GM18502 (cell line): ENCODE data around the gene TRIM8.

ENCODE experiments used
- ATAC-seq: cut with Tn5 transposase; IDR thresholded peaks from one replicate; pipeline ENCODE4 v1.9.1; 2021; ENCODE audit warnings: mild to moderate bottlenecking; ENCODE audit not compliant: unreplicated experiment, poor library complexity

Gene TRIM8

GRCh38 chr10:102614888-102615287, 29.4 kb upstream of the TRIM8 start:
- ATAC-seq = no peak

DNA sequence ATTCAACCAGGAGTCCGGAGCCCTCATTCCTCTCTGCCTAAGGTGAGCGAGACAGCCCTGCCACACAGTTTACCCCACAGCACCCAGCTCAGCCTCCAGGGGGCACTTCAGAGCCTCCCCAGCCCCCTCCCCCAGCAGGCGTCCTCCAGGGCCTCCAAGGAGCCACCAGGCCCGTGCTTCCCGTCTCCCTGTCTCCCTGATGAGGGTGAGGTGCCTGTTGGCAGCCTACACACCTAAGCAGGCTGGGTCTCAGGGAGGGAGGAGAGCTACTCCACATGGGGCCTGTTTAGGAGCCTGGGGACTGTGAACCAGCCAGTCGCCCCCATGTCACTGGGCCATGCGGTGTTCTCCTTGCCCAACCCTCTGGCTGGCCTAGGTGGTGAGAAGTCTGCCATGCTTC, 28.9 kb upstream of the TRIM8 start:
- ATAC-seq = no peak

- no peak for ATAC-seq
Measured at GRCh38 chr10:102616066-102616770, 28.1 kb upstream of the TRIM8 start.

GRCh38 chr10:102617041-102617440, 27.2 kb upstream of the TRIM8 start:
- ATAC-seq = no peak

GRCh38 chr10:102617816-102618215, 26.5 kb upstream of the TRIM8 start:
- no peak for ATAC-seq

- ATAC-seq = no peak
Measured at GRCh38 chr10:102619281-102619981, 24.8 kb upstream of the TRIM8 start.

DNA sequence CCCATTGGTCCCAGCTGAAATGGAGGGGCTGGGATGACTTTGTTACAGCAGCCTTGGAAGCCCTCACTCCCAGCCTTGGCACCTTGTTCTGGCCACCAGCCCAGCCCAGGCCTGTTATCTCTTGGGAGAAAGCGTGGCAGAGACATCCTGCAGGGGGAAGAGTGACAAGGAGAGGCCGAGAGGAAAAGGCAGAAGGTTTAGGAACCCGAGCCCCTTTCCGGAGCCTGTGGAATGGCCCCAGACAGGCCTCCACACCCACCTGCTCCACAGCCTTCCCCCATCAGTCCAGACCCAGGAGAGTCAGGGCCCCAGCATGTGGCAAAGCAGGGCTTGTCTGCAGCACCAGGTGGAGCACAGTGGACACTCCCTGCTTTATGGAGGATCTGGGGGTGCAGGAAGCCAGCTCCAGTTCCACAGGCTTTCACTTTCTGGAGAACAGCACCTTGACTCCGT, 24.1 kb upstream of the TRIM8 start:
- ATAC-seq = no peak

GRCh38 chr10:102620591-102621442, 23.5 kb upstream of the TRIM8 start:
- ATAC-seq = no peak

- no peak for ATAC-seq
Measured at GRCh38 chr10:102621443-102622325, 22.6 kb upstream of the TRIM8 start.

DNA sequence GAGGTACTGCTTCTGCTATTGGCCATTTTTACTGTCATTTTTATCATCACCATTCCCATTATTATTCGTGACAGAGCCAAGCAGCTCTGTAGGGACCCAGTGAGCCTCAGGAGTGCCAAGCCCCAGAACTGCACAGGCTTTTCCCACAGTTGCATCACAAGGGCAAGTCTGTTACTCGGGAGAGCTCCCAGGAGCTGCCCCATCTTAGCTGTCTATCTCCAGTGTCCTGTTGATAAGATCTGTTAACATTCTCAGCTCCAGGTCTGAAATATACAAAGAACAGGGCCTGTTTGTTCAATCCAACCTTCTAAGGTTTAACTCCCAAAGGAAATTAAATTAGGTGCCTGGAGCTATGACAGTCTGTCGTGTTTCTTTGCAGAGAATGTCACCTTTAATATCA, 20.2 kb upstream of the TRIM8 start:
- no peak for ATAC-seq

- ATAC-seq = no peak
Measured at GRCh38 chr10:102624751-102625645, 19.3 kb upstream of the TRIM8 start.

GRCh38 chr10:102626026-102626685, 18.1 kb upstream of the TRIM8 start:
- ATAC-seq = no peak

DNA sequence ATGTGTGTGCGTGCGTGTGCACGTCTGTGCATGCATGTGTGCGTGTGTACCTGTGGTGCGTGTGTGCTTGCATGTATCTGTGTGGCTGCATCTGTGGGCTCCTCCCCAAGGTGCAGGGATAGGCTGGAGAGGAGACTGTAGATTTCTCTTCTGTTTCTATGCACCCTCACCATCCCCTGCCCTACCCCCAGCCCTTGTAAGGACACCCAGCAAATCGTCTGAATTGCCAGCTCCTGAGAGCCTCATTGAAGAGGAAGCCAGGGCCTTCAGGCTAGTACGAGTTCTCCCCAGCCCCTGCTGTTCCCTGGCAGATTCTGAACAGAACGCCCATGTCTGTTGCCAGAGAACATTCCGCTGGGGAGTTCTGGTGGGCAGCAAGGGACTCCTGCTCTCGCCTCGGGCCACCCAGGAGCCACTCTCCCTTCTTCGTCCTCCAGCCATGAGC, 17.0 kb upstream of the TRIM8 start:
- ATAC-seq = no peak

GRCh38 chr10:102627736-102628293, 16.5 kb upstream of the TRIM8 start:
- no peak for ATAC-seq

DNA sequence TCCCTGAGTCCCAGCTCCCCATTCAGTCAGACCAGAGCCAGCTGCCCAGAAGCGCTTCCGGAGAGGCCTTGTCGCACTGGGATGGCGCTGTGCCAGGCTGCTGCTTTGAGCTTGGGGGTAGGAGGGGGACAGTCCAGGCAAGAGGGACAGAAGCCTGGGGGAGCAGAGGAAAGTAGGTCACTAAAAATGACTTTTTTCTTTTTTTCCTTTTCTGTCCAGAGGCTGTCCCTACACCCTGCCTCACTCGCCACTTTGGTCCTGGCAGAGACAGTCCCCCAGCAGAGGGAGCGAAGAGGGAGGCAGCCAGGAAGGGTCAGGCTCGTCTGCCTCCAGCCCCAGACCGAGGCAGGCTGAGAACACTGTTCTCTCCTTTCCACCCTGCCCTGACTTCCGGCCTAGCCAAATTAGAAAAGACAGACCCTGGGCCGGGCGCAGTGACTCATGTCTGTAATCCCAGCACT, 15.8 kb upstream of the TRIM8 start:
- no peak for ATAC-seq

DNA sequence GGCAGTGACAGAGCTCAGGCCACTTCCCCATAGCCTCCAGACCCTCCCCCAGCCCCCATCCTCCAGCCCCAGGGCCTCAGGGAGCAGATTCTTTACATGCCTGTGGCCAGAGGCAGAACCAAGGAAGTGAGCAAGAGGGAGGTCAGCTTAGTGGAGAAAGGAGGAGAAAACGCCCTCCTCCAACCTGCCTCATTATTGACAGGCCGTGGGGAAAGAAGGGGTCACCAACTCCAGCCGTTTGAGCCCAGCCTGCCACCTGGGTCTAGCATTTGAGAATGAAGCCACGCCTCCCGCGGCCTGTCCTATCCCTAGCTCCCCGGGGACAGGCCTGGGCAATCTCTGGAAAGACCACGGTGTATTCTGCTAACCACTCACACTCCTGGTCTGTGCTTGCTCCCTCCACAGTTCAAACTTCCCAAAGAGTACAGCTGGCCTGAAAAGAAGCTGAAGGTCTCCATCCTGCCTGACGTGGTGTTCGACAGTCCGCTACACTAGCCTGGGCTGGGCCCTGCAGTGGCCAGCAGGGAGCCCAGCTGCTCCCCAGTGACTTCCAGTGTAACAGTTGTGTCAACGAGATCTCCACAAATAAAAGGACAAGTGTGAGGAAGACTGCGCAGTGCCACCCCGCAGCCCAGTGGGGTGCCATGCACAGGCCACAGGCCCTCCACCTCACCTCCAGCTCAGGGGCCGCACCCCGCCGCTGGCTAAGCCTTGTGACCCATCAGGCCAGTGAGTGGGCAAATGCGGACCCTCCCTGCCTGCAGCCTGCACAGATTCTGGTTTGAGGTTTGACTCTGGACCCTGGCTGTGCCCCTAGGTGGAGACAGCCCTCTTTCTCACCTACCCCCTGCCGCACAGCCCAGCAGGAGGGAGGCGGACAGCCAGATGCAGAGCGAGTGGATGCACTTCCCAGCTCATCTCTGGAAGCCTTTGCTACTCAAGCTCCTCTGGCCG, 14.3 kb upstream of the TRIM8 start:
- ATAC-seq = no peak

DNA sequence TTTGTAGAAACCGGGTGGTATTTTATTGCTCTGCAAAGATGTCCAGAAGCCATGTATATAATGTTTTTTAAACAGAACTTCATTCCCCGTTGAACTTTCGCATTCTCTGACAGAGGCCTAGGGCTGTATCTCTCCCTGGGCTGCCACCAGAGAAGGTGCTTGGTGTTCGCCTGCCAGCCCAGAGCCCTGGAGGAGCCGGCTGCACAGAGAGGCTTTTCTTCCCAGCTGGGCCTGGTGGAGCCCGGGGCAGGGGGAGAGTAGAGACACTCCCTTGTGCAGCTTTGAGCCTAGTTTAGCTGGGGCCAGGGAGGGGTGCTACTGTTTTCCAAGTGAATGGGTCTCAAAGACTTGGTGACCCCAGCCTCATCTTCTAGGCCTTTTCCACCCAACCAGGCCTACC, 13.6 kb upstream of the TRIM8 start:
- no peak for ATAC-seq
